Fibroblast of pulmonary artery (primary cell): ENCODE results near the gene CUEDC1.

Experiments
- DNase-seq: peaks from one replicate; pipeline ENCODE4 v3.0.0-alpha.2; 2010; ENCODE audit warnings: low read depth
- H3K4me3 ChIP-seq: replicated peaks from 2 replicates; pipeline ENCODE4 v1.5.1; 2011; ENCODE audit warnings: low read depth, mild to moderate bottlenecking, control low read depth, low read length, moderate library complexity
- CTCF ChIP-seq: IDR thresholded peaks from 2 replicates; pipeline ENCODE4 v1.5.1; 2011; ENCODE audit warnings: mild to moderate bottlenecking, control low read depth, low read length, inconsistent platforms; ENCODE audit errors: missing control alignments

The CUEDC1 gene

GRCh38 chr17:57948555-57949420 is 6.4 kb downstream of the CUEDC1 start:
- TF ChIP-seq CTCF: no peak
- H3K4me3 ChIP-seq: no peak overlapping the region
- DNase-seq: peak; percentile 84

GRCh38 chr17:57948169-57948554 is 7.0 kb downstream of the CUEDC1 start:
- H3K4me3 ChIP-seq: no peak overlapping the region
- TF ChIP-seq CTCF: no peak
- no peak for DNase-seq

GRCh38 chr17:57947369-57947768 is 7.8 kb downstream of the CUEDC1 start:
- no peak for TF ChIP-seq CTCF
- DNase-seq: no peak
- H3K4me3 ChIP-seq: peak overlapping the region; percentile 45

GRCh38 chr17:57946798-57947358 is 8.3 kb downstream of the CUEDC1 start:
- peak; percentile 62 for DNase-seq
- no peak for TF ChIP-seq CTCF
- peak overlapping the region; percentile 45 for H3K4me3 ChIP-seq

GRCh38 chr17:57945996-57946797 is 9.0 kb downstream of the CUEDC1 start:
- no peak for DNase-seq
- TF ChIP-seq CTCF: no peak
- H3K4me3 ChIP-seq: peak overlapping the region; percentile 45

- peak; percentile 16 for DNase-seq
- H3K4me3 ChIP-seq: no peak overlapping the region
- TF ChIP-seq CTCF: no peak
These were observed 10.3 kb downstream of the CUEDC1 start for GRCh38 chr17:57944908-57945307.
